ENCODE data around the gene NR5A2.

NR5A2 gene

DNA sequence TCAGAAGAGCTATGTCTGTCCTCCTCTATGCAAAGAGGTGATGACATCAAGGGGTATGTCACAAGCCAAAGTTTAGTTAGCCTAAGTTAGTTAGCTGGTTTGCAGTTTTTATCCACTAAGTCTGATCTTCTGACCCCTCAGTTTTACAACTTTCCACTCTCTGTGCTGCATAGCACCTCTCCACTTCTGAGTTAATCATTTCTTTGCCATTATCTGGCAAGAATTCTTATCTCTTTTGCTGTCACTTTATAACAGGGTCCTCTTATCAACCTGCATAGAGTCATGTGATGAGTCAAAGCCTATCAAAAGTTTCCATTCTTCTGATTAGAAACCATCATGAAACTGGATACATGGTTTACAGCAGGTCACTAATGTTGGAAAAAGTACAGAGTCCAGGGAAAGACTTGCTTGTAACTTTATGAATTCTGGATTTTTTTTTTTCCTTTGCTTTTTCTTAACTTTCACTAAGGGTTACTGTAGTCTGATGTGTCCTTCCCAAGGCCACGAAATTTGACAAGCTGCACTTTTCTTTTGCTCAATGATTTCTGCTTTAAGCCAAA lies at the start of gene NR5A2:
Gene NR5A2 (plus strand): TSS at position 447 of the 560 bp plus-strand sequence. CDS start 138 bp downstream, outside the sequence.
- no peak for DNase-seq (ENCODE audit: low read depth in 2 of 2)

- no peak for DNase-seq (ENCODE audit: low read depth in 2 of 2)
Observed at GRCh38 chr1:199978408-199978940, 49.0 kb upstream of the NR5A2 start.

DNA sequence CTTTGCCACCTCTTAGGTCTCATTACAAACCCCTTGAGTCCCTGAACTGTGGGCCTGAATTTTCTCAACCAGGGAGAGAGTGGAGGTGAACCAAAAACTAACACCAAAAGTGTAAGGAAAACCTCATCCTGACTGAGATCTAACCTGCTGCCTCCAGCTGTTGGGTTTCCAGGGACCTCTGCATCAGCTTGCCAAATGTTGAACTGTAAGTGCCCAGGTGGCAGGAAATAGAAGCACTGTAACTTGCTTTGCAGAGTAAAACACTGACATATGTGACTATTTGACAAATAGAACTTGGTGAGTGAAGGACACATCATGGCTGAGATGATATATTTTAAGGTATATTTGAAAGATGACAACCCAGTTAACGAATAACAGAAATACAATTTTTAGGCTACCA lies 48.4 kb upstream of the NR5A2 start:
- DNase-seq (ENCODE audit: low read depth in 2 of 2): no peak

DNA sequence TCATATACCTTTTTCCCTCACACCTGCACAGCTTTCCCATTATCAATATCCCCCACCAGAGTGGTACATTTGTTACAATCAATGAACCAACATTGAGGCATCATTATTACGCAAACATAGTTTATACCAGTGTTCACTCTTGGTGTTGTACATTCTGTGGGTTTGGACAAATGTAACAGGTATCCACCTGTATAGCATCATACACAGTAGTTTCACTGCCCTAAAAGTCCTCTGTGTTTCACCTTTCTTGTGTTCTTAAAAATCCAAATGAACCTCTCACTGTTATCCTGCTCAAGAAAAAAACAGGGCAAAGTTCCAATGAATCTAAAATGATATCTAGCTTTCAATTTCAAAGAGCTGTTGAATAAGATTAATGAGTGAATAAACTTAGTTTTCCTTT lies 45.9 kb upstream of the NR5A2 start:
- DNase-seq (ENCODE audit: low read depth in 2 of 2): no peak

DNA sequence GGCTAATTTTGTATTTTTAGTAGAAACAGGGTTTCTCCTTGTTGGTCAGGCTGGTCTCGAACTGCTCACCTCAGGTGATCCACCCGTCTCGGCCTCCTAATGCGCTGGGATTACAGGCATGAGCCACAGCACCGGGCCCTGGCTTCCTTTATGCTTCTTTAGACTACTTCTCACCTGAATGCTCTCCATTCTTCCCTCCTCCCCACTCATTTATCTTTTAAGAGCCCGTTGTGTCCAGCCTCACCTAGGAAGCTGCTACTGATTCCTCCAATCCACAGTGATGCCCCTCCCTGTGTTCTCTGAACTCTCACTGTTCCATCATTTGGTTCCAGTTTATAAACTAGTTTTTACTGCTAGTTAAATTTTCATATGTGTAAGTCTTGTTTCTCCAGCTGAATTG lies 44.9 kb upstream of the NR5A2 start:
- no peak for DNase-seq (ENCODE audit: low read depth in 2 of 2)

- no peak for DNase-seq (ENCODE audit: low read depth in 2 of 2)
Observed at GRCh38 chr1:199983531-199983930, 44.0 kb upstream of the NR5A2 start.

- DNase-seq (ENCODE audit: low read depth in 2 of 2): no peak
Observed at GRCh38 chr1:199995096-199995685, 32.3 kb upstream of the NR5A2 start.

DNA sequence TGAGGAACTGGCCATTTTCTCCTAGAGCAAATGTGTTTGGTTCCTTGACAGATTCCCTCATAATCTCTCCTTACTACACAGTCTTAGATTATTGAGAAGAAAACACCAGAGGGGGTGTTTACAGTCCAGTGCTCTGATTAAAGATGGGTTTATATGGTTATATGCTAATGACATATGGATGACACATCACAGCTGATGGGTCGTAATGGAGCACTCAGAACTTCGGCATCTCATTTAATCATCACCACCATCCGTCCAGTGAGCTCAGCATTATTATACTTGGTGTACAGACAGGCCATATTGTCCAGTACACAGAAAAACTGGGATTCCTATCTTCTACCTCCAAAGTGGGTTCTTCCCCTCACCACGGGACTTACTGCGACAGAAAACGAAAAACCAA lies 22.3 kb upstream of the NR5A2 start:
- DNase-seq (ENCODE audit: low read depth in 2 of 2): no peak

DNA sequence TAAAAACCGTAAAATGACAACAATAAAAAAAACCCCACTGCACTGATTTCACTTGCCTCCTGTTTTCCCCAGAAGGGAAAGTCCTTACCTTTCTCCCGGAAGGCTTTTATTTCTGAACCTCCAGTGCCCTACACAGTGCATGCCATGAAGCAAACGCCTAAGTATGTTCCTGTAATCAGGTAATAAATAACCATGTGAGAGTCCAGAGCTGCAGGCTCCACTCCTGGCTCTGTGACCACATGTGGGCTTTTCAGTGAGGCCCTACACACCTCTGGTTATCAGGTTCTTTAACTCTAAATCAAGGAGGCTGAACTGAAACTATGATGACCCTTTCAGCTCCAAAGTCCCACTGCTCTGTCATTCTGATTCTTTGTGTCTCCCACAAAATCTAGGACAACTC lies 20.8 kb upstream of the NR5A2 start:
- no peak for DNase-seq (ENCODE audit: low read depth in 2 of 2)

GRCh38 chr1:200015811-200016210 lies 11.7 kb upstream of the NR5A2 start:
- no peak for DNase-seq (ENCODE audit: low read depth in 2 of 2)

DNA sequence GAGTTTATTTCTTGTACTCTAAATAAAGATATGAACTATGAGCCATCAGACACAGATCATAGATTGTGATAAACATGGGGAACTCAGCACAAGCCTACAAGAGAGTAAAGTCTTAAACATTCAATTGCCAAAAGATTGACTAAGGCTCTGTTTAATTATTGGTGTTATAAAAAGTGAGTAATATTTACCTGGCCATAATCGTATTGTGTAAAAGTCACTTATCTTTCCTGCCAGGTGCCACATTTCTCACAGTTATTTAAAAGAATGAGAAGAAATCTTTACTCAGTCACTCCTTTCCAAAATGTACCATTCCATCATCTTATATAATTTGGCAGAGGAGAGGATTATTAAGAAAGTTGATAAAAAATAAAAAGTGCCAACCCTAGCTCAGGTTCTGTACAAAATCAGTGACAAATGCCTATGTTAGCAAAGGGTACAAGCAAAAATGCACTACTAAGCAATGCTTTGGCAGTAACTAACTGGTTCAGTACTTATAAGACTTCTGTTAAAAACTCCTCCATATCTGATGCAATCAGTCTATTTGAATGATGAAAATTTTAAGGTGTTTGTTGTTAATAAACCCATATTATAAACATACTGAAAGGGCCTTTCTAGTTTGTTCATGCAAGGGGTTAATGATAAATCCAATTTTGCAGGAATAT lies 5.8 kb upstream of the NR5A2 start:
- no peak for DNase-seq (ENCODE audit: low read depth in 2 of 2)

DNA sequence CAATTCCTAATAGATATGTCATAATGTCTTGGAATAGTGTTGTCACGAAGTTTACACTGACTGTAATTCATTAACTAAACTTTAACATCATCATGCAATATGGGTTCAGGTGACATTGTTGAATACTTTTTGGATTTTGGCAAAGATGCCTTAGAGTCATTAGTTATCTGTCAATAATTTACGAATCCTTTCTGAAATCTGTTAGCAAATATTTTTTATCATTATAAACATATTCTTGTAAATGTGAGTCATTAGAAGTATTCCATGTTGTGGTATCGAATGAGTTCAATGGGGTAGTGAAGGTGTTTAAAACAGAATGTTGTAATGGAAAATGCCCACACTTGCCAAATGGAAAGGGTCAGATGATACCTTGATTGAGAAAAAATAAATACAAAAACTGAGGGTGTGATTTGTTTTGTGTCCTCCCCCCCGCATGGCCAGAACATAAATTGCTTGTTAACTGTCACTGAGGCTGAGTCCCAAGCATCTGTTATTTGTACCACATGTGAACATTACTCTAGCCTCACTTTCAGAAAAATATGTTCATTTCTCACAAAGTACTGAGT lies 5.2 kb upstream of the NR5A2 start:
- DNase-seq (ENCODE audit: low read depth in 2 of 2): no peak

DNA sequence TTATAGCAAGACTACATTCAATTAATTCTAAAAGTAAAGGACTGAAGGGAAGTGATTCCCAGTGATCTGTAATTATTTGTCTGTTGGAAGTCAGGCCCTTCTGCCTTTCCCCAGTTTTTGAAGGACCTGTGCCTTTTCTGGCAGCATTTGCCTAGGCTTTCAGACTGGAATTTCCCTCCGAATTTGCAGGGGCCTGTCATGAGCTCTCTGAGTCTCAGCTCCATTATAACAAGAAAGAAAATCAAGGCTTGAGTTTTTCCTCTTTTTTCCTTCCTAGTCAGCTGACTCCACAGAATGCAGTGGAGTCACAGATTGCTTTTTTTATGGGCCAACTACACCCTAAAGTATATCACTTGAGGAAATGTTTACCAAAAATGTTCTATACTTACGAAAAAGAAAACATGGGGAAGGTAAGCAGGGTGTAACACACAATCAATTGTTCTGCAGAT lies 1.1 kb downstream of the NR5A2 start:
- no peak for DNase-seq (ENCODE audit: low read depth in 2 of 2)

- no peak for DNase-seq (ENCODE audit: low read depth in 2 of 2)
Observed at GRCh38 chr1:200029035-200029821, 1.7 kb downstream of the NR5A2 start.

DNA sequence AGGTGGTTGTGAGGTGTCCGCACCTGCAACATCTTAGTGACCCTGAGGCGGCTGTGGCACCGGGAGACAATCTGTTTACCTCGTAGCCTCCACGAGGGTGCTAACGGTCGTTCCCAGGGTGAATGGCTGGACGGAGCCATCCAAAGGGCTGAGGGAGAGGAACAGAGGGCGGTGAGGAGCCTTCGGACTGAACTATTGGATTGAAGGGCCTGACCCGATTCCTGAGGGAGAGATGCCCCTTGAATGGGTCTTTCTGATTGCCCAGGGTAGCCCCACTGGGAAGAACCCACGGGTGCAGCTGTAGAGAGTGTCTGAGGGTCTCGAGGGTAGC lies 2.3 kb downstream of the NR5A2 start:
- DNase-seq (ENCODE audit: low read depth in 2 of 2): no peak

GRCh38 chr1:200030791-200031190 lies 3.3 kb downstream of the NR5A2 start:
- no peak for DNase-seq (ENCODE audit: low read depth in 2 of 2)

GRCh38 chr1:200033511-200034261 lies 6.2 kb downstream of the NR5A2 start:
- no peak for DNase-seq (ENCODE audit: low read depth in 2 of 2)

- DNase-seq (ENCODE audit: low read depth in 2 of 2): no peak
Observed at GRCh38 chr1:200034262-200034557, 6.7 kb downstream of the NR5A2 start.

GRCh38 chr1:200034761-200035396 lies 7.4 kb downstream of the NR5A2 start:
- no peak for DNase-seq (ENCODE audit: low read depth in 2 of 2)

GRCh38 chr1:200035397-200035955 lies 8.0 kb downstream of the NR5A2 start:
- no peak for DNase-seq (ENCODE audit: low read depth in 2 of 2)

Data from stimulated activated CD8-positive, alpha-beta memory T cell treated with anti-CD3 and anti-CD28 coated beads, Interleukin-15, amount 100 ng/mL, for 4 hours (primary cell).